ENCODE results near the gene CFAP77. TPM values are rescaled to one million over a fixed set of nuclear protein-coding genes. Genes with fewer than 3 reads are reported as not detected.

The CFAP77 gene
- polyA plus RNA-seq, 1 of the 3 experiments (the other 2 are of a cell fraction), result 1.1 TPM

- WGBS (ENCODE audit: low lambda C conversion rate), result 76% methylated on average over 10 of the region's 10 CpGs
- TF ChIP-seq MAX (IDR thresholded peaks at IDR 0.05; ENCODE audit: low read depth) (no peak), ZBTB33 (IDR thresholded peaks at IDR 0.05; ENCODE audit: borderline replicate concordance, low read depth) (no peak), SIN3A (IDR thresholded peaks at IDR 0.05; ENCODE audit: borderline replicate concordance, low read depth, low read length) (no peak), JUND (IDR thresholded peaks at IDR 0.05) (no peak), TEAD4 (IDR thresholded peaks at IDR 0.05; ENCODE audit: borderline replicate concordance, insufficient read depth) (no peak), EP300 (IDR thresholded peaks at IDR 0.05; ENCODE audit: borderline replicate concordance in 1 of 2, low read depth in 1 of 2, low read length in 1 of 2) (no peak), RAD21 (IDR thresholded peaks at IDR 0.05; ENCODE audit: low read length) (no peak), CHD2 (IDR thresholded peaks at IDR 0.05; ENCODE audit: low read length, partially characterized antibody) (no peak), MEF2A (IDR thresholded peaks at IDR 0.05; ENCODE audit: borderline replicate concordance, low read depth) (no peak), RCOR1 (IDR thresholded peaks at IDR 0.05; ENCODE audit: low read length) (no peak), TAF1 (IDR thresholded peaks at IDR 0.05; ENCODE audit: borderline replicate concordance, low read depth, low read length) (no peak), FOXJ3 (CRISPR knock-in tag; IDR thresholded peaks at IDR 0.05) (no peak), EZH2phosphoT487 (IDR thresholded peaks at IDR 0.05; ENCODE audit: borderline replicate concordance, low read depth) (no peak), NRF1 (IDR thresholded peaks at IDR 0.05; ENCODE audit: low read depth, low read length) (no peak)
- H3F3A ChIP-seq (replicated peaks; ENCODE audit: insufficient read depth), result no peaks in the 10 kb centered on the region
- no peaks in the 10 kb centered on the region for H3K36me3 ChIP-seq (replicated peaks in 1 of 2; ENCODE audit: control insufficient read depth in 1 of 2, insufficient read depth in 2 of 2, low read length in 1 of 2)
- H3K9me2 ChIP-seq, result no peaks in the 10 kb centered on the region
- no peak for DNase-seq
- H4K20me1 ChIP-seq (ENCODE audit: insufficient read depth), result no peaks in the 10 kb centered on the region
- ChIA-PET POLR2A (no interaction called here), CTCF (interaction anchor here (0.7 to 1.1 kb wide), 2 partner anchors 112 to 140 kb away, joined by 3 read pairs; no protein-coding TSS in a partner anchor)
- no peak overlapping the region for H3K9ac ChIP-seq
- H2AFZ ChIP-seq (ENCODE audit: low read depth), result no peak overlapping the region
- H3K27me3 ChIP-seq (ENCODE audit: insufficient read depth), result no peaks in the 10 kb centered on the region
- H3K27ac ChIP-seq (ENCODE audit: low read depth in 2 of 2, low read length in 1 of 2), result no peak overlapping the region
- no peak overlapping the region for H3K4me3 ChIP-seq (ENCODE audit: low read depth in 2 of 2, low read length in 1 of 2)
- no peaks in the 10 kb centered on the region for H3K79me2 ChIP-seq (ENCODE audit: insufficient read depth)
- no peak overlapping the region for H3K4me2 ChIP-seq
- no peaks in the 10 kb centered on the region for H3K9me3 ChIP-seq
- H3K4me1 ChIP-seq (ENCODE audit: control insufficient read depth in 1 of 2, insufficient read depth in 2 of 2, low read depth in 1 of 2, low read length in 1 of 2), result no peaks in the 10 kb centered on the region
Observed at GRCh38 chr9:132434881-132435280, 24.9 kb downstream of the CFAP77 start.

GRCh38 chr9:132439153-132439552, 29.1 kb downstream of the CFAP77 start:
- Histone ChIP-seq H3K9me3 (no peaks in the 10 kb centered on the region), H3K9ac (no peak overlapping the region), H4K20me1 (ENCODE audit: insufficient read depth) (no peaks in the 10 kb centered on the region), H2AFZ (ENCODE audit: low read depth) (no peak overlapping the region), H3F3A (replicated peaks; ENCODE audit: insufficient read depth) (no peaks in the 10 kb centered on the region), H3K4me1 (ENCODE audit: control insufficient read depth in 1 of 2, insufficient read depth in 2 of 2, low read depth in 1 of 2, low read length in 1 of 2) (peaks cover 0 to 5% of the 10 kb centered on the region in 2 experiments; a peak in 1 of 4 replicates), H3K9me2 (no peaks in the 10 kb centered on the region), H3K36me3 (replicated peaks in 1 of 2; ENCODE audit: control insufficient read depth in 1 of 2, insufficient read depth in 2 of 2, low read length in 1 of 2) (no peaks in the 10 kb centered on the region), H3K27me3 (ENCODE audit: insufficient read depth) (no peaks in the 10 kb centered on the region), H3K27ac (ENCODE audit: low read depth in 2 of 2, low read length in 1 of 2) (no peak overlapping the region), H3K4me3 (ENCODE audit: low read depth in 2 of 2, low read length in 1 of 2) (no peak overlapping the region), H3K4me2 (no peak overlapping the region), H3K79me2 (ENCODE audit: insufficient read depth) (no peaks in the 10 kb centered on the region)
- TF ChIP-seq RFX5 (IDR thresholded peaks at IDR 0.05; ENCODE audit: low read length) (no peak), MEF2A (IDR thresholded peaks at IDR 0.05; ENCODE audit: borderline replicate concordance, low read depth) (no peak), MAX (IDR thresholded peaks at IDR 0.05; ENCODE audit: low read depth) (no peak), CHD2 (IDR thresholded peaks at IDR 0.05; ENCODE audit: low read length, partially characterized antibody) (no peak), GABPA (IDR thresholded peaks at IDR 0.05; ENCODE audit: low read depth) (no peak), FOSL2 (IDR thresholded peaks at IDR 0.05; ENCODE audit: borderline replicate concordance, low read depth) (no peak), SIN3A (IDR thresholded peaks at IDR 0.05; ENCODE audit: borderline replicate concordance, low read depth, low read length) (no peak), ELF1 (IDR thresholded peaks at IDR 0.05) (no peak), YY1 (IDR thresholded peaks at IDR 0.05; ENCODE audit: low read depth) (no peak)
- ChIA-PET CTCF (interaction anchor here (1.2 to 1.3 kb wide), 3 partner anchors 8 to 136 kb away, joined by 3 to 5 read pairs (median 3); no protein-coding TSS in a partner anchor), POLR2A (interaction anchor here (0.6 kb wide), 1 partner anchor 428 kb away, joined by 3 read pairs; no protein-coding TSS in a partner anchor)
- no peak for DNase-seq
- 68% methylated on average over 4 of the region's 4 CpGs for WGBS (ENCODE audit: low lambda C conversion rate)
